CD4-positive, alpha-beta T cell treated with Interleukin-10 for 1 hour (primary cell): ENCODE measurements around the gene MUC12.
A peak's percentile ranks its signal among the peaks of the same experiment; 100 is the strongest.
"Not testable (repeated sequence)": the region's sequence is repeated elsewhere in the genome, so short reads cannot be mapped to it uniquely, and the experiment has no call there.

Experiments
- DNase-seq: peaks from one replicate; pipeline ENCODE4 v3.0.0-alpha.2; 2020

The MUC12 gene

GRCh38 chr7:100991631-100992030 lies 22.3 kb downstream of the MUC12 start:
- DNase-seq: no peak

GRCh38 chr7:100992280-100992679 lies 22.9 kb downstream of the MUC12 start:
- DNase-seq: not testable (repeated sequence)

- not testable (repeated sequence) for DNase-seq
These were observed 25.3 kb downstream of the MUC12 start for GRCh38 chr7:100994671-100995070.

GRCh38 chr7:100998530-100998929 lies 29.2 kb downstream of the MUC12 start:
- not testable (repeated sequence) for DNase-seq

GRCh38 chr7:100999334-100999733 lies 30.0 kb downstream of the MUC12 start:
- not testable (repeated sequence) for DNase-seq

- not testable (repeated sequence) for DNase-seq
These were observed 30.7 kb downstream of the MUC12 start for GRCh38 chr7:101000025-101000424.

- DNase-seq: not testable (repeated sequence)
These were observed 33.0 kb downstream of the MUC12 start for GRCh38 chr7:101002333-101002732.

- DNase-seq: not testable (repeated sequence)
These were observed 38.0 kb downstream of the MUC12 start for GRCh38 chr7:101007361-101007760.

GRCh38 chr7:101009629-101010028 lies 40.3 kb downstream of the MUC12 start:
- DNase-seq: no peak

- DNase-seq: no peak
These were observed 43.6 kb downstream of the MUC12 start for GRCh38 chr7:101012931-101013330.

GRCh38 chr7:101015626-101016025 lies 46.3 kb downstream of the MUC12 start:
- no peak for DNase-seq

- peak; percentile 74 for DNase-seq
These were observed 47.9 kb downstream of the MUC12 start for GRCh38 chr7:101017064-101017777.

GRCh38 chr7:101018271-101019167 lies 49.2 kb downstream of the MUC12 start:
- DNase-seq: no peak

GRCh38 chr7:101020444-101020843 lies 51.1 kb downstream of the MUC12 start:
- no peak for DNase-seq

- DNase-seq: no peak
These were observed 52.3 kb downstream of the MUC12 start for GRCh38 chr7:101021703-101022102.

GRCh38 chr7:101023839-101024238 lies 54.5 kb downstream of the MUC12 start:
- no peak for DNase-seq

GRCh38 chr7:101031082-101031481 lies 61.7 kb downstream of the MUC12 start:
- no peak for DNase-seq

GRCh38 chr7:101035941-101036340 lies 66.6 kb downstream of the MUC12 start:
- no peak for DNase-seq

- DNase-seq: not testable (repeated sequence)
These were observed 71.9 kb downstream of the MUC12 start for GRCh38 chr7:101041283-101041682.

GRCh38 chr7:101058355-101058754 lies 89.0 kb downstream of the MUC12 start:
- peak; percentile 42 for DNase-seq

GRCh38 chr7:101059620-101059942 lies 90.2 kb downstream of the MUC12 start:
- DNase-seq: no peak

GRCh38 chr7:101060992-101061391 lies 91.6 kb downstream of the MUC12 start:
- no peak for DNase-seq

GRCh38 chr7:101064176-101064550 lies 94.8 kb downstream of the MUC12 start:
- DNase-seq: not testable (repeated sequence)

- not testable (repeated sequence) for DNase-seq
These were observed 95.8 kb downstream of the MUC12 start for GRCh38 chr7:101065162-101065561.
